Prostate gland (tissue), 2 donors: ENCODE results near the gene WDR43.

Experiments
- POLR2AphosphoS5 ChIP-seq: sonication (generic); formaldehyde crosslinking; IDR thresholded peaks from one replicate; pipeline ENCODE4 v1.6.1; 2017; ENCODE audit warnings: antibody characterized with exemption
- TF ChIP-seq, protein P1 (sequence below), 4 experiments: fragments of 200-600 bp in 2 of 4; fragments of 450-650 bp in 2 of 4; sonication (generic) in 2 of 4; IDR thresholded peaks; 1 replicate in 3 of 4; 2 replicates in 1 of 4; pipeline ENCODE4 v1.5.1; 2016 to 2019; ENCODE audit warnings: antibody characterized with exemption in 4 of 4, mild to moderate bottlenecking in 2 of 4, moderate library complexity in 2 of 4

DNA sequence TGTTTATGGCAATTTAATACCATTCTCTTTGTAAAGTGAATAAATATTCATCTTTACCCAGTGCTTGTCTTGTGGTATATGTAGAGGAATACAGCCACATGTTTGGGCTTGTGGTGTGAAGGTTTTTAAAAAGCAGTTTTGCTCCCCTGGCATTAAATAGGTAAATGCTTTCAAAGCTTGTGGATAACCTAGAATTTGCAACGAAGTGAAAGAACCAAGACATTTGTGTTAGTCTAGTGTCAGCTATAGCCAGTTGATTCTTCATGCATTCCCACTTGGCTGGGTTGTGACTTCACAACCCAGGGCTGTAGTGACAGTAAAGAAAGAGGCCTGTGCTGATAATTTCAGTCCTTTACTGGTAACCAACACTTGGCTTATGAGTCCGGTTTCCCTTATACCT lies 53.7 kb downstream of the WDR43 start:
- TF ChIP-seq, protein P1, sequence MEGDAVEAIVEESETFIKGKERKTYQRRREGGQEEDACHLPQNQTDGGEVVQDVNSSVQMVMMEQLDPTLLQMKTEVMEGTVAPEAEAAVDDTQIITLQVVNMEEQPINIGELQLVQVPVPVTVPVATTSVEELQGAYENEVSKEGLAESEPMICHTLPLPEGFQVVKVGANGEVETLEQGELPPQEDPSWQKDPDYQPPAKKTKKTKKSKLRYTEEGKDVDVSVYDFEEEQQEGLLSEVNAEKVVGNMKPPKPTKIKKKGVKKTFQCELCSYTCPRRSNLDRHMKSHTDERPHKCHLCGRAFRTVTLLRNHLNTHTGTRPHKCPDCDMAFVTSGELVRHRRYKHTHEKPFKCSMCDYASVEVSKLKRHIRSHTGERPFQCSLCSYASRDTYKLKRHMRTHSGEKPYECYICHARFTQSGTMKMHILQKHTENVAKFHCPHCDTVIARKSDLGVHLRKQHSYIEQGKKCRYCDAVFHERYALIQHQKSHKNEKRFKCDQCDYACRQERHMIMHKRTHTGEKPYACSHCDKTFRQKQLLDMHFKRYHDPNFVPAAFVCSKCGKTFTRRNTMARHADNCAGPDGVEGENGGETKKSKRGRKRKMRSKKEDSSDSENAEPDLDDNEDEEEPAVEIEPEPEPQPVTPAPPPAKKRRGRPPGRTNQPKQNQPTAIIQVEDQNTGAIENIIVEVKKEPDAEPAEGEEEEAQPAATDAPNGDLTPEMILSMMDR (IDR thresholded peaks at IDR 0.05) = no peak
- no peak for TF ChIP-seq POLR2AphosphoS5
